Measurements from ENCODE around the gene MRFAP1.

Gene MRFAP1

DNA sequence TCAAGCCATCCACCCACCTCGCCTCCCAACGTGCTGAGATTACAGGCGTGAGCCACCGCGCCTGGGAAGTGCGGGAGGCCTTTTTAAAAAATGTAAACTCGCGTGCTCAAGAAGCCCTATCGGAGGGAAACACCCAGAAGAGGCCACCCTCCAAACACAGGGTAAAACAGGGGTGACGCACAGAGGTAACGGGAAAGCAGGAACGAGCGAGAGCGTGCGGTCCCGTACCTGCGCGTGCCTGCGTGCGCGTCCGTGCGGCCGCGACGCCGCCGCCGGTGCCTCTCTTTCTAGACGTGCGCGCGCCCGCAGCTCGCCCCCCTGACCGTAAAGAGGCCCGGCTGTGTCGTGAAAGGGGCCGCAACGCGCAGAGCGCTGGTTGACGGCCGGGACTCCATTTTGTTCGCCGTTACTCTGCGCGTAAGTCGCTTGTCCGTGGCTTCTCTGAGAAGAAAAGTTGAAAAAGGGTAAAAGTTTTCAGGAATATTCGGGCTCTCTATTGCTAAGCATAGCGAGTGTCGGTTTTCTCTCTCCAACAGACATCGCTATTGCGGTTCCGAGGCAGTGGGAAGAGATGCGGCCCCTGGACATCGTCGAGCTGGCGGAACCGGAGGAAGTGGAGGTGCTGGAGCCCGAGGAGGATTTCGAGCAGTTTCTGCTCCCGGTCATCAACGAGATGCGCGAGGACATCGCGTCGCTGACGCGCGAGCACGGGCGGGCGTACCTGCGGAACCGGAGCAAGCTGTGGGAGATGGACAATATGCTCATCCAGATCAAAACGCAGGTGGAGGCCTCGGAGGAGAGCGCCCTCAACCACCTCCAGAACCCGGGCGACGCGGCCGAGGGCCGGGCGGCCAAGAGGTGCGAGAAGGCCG, at the start of gene MRFAP1:
MRFAP1 (plus strand) TSS at position 394 of the 872 bp plus-strand sequence; CDS start at position 572, 178 bp downstream.
- DNase-seq (ENCODE audit: low spot score), result peak; percentile 97

DNA sequence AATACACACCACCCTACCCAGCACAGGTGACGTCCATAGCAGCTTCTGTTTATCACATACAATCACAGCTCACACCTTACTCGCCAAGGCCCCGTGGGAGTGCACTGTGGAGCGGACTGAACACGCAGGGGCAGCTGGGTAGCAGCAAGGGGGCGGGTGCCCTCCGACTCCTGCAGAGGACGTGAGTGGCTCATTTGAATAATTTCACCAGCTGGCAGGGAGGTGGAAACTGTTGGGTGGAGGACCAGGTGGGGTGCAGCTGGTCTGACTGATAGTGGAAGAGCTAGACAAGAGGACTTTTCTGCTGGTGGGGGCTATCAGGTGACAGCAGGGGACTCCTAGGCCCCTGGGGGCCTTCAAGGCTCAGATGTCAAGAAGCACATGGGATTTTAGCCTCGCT, 49.2 kb upstream of the MRFAP1 start:
- DNase-seq (ENCODE audit: low spot score), result no peak

DNA sequence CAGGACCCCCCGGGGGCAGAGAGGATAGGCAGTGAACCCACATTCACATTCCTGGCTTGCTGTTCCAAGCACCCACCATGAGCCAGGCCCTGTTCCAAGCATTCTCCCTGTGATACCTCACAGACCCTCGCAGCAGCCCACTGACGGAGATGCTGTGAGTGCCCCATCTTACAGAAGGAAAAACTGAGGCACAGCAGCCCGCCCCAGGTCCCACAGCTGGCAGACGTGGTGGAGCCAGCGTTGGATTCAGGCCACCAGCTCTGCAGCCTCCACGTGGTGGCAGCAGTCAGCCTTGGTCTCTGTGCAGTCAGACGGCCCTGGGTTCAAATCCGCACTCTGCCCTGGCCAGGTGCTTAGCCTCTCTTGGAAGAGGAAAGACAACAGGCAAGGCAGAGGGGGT, 48.7 kb upstream of the MRFAP1 start:
- peak; percentile 34 for DNase-seq (ENCODE audit: low spot score)

DNA sequence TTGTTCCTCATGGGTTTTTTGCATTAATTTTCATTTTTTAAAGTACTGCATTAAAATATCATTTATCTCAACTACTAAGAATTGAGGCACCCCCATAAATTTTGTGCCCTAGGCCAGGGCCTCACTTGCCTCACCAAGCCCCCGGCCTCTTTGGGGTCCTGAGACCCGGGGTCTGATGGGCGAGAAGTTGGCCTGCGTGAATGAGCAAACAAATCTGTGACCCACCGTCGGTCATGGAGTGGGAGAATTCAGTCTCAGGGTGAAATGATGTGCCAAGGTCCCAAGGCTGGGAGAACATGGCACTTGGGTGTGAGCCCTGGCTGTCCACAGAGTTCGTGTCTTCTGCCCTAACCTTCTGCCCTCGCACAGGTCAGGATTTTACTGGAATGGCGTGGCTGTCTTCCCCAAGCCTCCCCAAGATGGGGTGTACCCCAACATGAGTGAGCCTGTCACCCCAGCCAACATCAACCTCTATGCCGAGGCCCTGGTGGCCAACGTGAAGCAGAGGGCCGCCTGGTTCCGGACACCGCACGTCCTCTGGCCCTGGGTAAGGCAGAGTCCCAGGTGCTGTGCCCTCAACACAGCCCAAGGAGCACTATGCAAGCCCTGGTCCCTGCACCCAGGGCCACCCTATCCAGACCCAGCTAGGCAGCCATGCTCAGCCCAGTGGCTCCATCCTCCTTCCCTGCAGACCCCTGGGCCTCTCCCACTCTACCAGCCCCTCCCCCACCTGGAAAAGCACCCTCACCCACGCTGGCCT, 47.5 kb upstream of the MRFAP1 start:
- no peak for DNase-seq (ENCODE audit: low spot score)

DNA sequence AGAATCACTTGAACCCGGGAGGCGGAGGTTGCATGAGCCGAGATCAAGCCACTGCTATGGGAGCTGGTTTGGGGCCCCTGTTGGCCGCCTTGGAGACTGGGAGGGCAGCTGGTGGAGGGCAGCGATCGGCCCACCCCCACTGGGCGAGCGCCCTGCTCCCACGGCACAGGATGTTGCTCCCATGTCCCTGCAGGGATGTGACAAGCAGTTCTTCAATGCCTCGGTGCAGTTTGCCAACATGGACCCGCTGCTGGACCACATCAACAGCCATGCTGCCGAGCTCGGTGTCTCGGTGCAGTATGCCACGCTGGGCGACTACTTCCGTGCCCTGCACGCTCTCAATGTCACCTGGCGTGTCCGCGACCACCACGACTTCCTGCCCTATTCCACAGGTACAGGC, 46.1 kb upstream of the MRFAP1 start:
- DNase-seq (ENCODE audit: low spot score), result no peak

GRCh38 chr4:6594826-6595355, 45.6 kb upstream of the MRFAP1 start:
- DNase-seq (ENCODE audit: low spot score), result peak; percentile 67

- no peak for DNase-seq (ENCODE audit: low spot score)
Observed at GRCh38 chr4:6595897-6596537, 44.5 kb upstream of the MRFAP1 start.

DNA sequence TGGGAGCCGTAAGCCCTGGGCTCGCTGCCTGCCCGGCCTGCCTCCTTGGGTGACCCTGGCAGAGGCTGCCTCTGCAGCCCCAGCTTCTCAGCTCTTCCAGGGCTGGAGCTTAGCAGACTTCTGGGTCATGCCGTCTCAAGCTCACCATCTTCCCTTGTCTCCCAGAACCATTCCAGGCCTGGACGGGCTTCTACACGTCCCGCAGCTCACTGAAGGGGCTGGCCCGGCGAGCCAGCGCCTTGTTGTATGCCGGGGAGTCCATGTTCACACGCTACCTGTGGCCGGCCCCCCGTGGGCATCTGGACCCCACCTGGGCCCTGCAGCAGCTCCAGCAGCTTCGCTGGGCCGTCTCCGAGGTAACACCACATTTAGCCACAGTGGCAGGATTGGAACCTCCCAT, 43.5 kb upstream of the MRFAP1 start:
- DNase-seq (ENCODE audit: low spot score), result no peak

GRCh38 chr4:6598127-6598526, 42.4 kb upstream of the MRFAP1 start:
- no peak for DNase-seq (ENCODE audit: low spot score)

DNA sequence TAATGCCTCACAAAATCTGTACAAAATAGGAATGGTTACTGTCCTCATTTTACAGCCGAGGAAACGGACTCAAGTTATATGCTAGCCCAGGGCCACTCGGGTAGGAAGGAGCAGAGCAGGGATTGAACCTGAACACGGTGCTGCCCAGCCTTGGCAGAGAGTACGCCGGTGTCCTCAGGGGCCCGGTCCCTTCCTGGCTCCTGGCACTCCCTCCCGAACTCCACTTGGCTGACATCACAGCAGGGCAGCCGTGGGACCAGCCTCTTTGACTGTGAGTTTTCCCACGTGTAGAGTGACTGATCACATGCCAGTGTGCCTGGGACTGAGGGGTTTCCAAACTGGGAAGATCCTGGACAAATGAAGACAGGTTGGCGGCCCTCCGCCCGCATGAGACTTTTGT, 41.8 kb upstream of the MRFAP1 start:
- no peak for DNase-seq (ENCODE audit: low spot score)

GRCh38 chr4:6601661-6602250, 38.7 kb upstream of the MRFAP1 start:
- no peak for DNase-seq (ENCODE audit: low spot score)

- DNase-seq (ENCODE audit: low spot score), result no peak
Observed at GRCh38 chr4:6602289-6602688, 38.2 kb upstream of the MRFAP1 start.

- no peak for DNase-seq (ENCODE audit: low spot score)
Observed at GRCh38 chr4:6603128-6603527, 37.4 kb upstream of the MRFAP1 start.

DNA sequence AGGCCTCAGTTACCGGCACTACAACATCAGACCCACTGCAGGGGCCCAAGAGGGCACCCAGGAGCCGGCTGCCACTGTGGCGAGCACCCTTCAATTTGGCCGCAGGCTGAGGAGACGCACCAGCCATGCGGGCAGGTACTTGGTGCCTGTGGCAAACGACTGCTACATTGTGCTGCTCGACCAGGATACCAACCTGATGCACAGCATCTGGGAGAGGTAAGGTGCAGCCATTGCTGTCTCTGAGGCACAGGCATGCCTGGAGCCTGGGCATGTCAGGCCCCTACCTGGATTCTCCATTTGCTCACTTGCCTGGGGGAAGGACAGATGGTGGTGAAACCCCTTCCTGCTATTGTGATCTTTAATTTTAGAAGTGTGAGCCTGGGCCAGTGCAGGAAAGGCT, 35.4 kb upstream of the MRFAP1 start:
- DNase-seq (ENCODE audit: low spot score), result no peak

GRCh38 chr4:6605605-6606004, 34.9 kb upstream of the MRFAP1 start:
- no peak for DNase-seq (ENCODE audit: low spot score)

- no peak for DNase-seq (ENCODE audit: low spot score)
Observed at GRCh38 chr4:6606465-6607235, 33.8 kb upstream of the MRFAP1 start.

DNA sequence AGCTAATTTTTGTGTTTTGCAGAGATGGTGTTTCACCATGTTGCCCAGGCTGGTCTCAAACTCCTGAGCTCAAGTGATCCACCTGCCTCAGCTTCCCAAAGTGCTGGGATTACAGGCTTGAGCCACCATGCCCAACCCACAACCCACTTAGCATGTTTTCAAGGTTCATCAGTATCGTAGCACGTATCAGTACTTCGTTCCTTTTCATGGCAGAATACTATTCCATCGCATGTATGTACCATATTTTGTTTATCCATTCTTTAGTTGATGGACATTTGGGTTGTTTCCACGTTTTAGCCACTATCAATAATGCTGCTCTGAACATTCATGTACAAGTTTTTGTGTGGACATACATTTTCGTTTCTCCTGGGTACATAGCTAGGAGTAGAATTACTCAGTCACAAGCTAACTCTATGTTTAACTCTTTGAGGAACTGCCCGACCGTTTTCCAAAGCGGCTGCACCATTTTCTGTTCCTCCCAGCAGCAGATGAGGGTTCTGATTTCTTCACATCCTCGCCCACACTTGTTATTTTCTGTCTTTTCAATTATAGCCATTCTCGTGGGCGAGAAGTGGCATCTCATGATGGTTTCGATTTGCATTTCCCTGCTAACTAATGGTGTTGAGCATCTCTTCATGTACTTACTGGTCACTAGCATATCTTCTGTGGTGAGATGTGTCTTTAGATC, 33.0 kb upstream of the MRFAP1 start:
- DNase-seq (ENCODE audit: low spot score), result no peak

GRCh38 chr4:6608758-6609414, 31.6 kb upstream of the MRFAP1 start:
- DNase-seq (ENCODE audit: low spot score), result no peak

DNA sequence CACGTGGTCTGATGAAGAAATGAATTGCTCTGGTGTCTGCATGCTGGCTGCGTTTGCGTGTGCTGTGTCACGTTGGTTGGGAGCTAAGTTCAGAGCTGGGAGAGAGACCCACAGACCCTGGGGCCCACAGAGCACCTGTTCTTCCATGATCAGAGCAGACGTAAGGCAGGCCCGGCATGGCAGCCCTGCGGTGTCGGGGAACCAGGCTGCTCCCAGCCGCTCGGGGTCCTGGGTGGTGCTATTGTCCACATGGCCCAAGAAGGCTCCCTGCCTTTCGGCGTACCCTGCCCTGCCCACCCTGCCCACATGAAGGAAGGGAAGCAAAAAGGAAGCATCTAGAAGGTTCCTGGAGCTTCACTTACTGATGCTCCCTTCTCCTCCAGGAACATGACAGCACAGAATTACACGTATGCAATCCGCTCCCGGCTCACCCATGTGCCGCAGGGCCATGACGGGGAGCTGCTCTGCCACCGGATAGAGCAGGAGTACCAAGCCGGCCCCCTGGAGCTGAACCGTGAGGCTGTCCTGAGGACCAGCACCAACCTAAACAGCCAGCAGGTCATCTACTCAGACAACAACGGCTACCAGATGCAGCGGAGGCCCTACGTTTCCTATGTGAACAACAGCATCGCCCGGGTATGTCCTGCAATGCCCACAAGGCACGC, 30.9 kb upstream of the MRFAP1 start:
- DNase-seq (ENCODE audit: low spot score), result no peak
